GM21381 (cell line): ENCODE results near the gene CDC45.
A peak's percentile ranks its signal among the peaks of the same experiment; 100 is the strongest.
"Not testable (repeated sequence)": the region's sequence is repeated elsewhere in the genome, so short reads cannot be mapped to it uniquely, and the experiment has no call there.

Source experiments
- ATAC-seq: cut with Tn5 transposase; IDR thresholded peaks from one replicate; pipeline ENCODE4 v1.9.1; 2021; ENCODE audit warnings: mild to moderate bottlenecking, moderate library complexity; ENCODE audit not compliant: unreplicated experiment

CDC45 gene

GRCh38 chr22:19479355-19480172, at the start of gene CDC45:
Gene CDC45, plus strand, starts transcription at chr22:19479920. Its CDS starts 49 bp downstream, at chr22:19479969.
- ATAC-seq = peak; percentile 84

- no peak for ATAC-seq
Measured at GRCh38 chr22:19429950-19430889, 49.5 kb upstream of the CDC45 start.

- peak; percentile 4 for ATAC-seq
Measured at GRCh38 chr22:19430890-19431541, 48.7 kb upstream of the CDC45 start.

GRCh38 chr22:19431649-19432132, 48.0 kb upstream of the CDC45 start, which contains the start of gene HIRA:
Gene HIRA, minus strand, starts transcription at chr22:19431733. Its CDS starts 257 bp downstream, at chr22:19431476.
- peak; percentile 48 for ATAC-seq

- ATAC-seq = peak; percentile 75
Measured at GRCh38 chr22:19432133-19432851, 47.4 kb upstream of the CDC45 start, which contains the start of gene MRPL40. Gene MRPL40, plus strand, starts transcription at chr22:19432545. Its CDS starts 10 bp downstream, at chr22:19432555.

- ATAC-seq = no peak
Measured at GRCh38 chr22:19434401-19434800, 45.3 kb upstream of the CDC45 start.

- ATAC-seq = no peak
Measured at GRCh38 chr22:19434829-19435580, 44.7 kb upstream of the CDC45 start.

GRCh38 chr22:19436444-19437161, 43.1 kb upstream of the CDC45 start:
- ATAC-seq = not testable (repeated sequence)

- ATAC-seq = no peak
Measured at GRCh38 chr22:19438298-19438697, 41.4 kb upstream of the CDC45 start.

- ATAC-seq = no peak
Measured at GRCh38 chr22:19440411-19441195, 39.1 kb upstream of the CDC45 start.

- no peak for ATAC-seq
Measured at GRCh38 chr22:19442166-19442565, 37.6 kb upstream of the CDC45 start.

- no peak for ATAC-seq
Measured at GRCh38 chr22:19443544-19444211, 36.0 kb upstream of the CDC45 start.

GRCh38 chr22:19445279-19445982, 34.3 kb upstream of the CDC45 start:
- not testable (repeated sequence) for ATAC-seq

GRCh38 chr22:19446603-19447329, 33.0 kb upstream of the CDC45 start:
- ATAC-seq = no peak

- peak; percentile 70 for ATAC-seq
Measured at GRCh38 chr22:19447330-19448075, 32.2 kb upstream of the CDC45 start, which contains the start of gene C22orf39. Gene C22orf39, minus strand, starts transcription at chr22:19447711. Its CDS starts 23 bp downstream, at chr22:19447688.
